NCI-H146 treated with DMSO at 0.1 percent for 48 hours (cell line): Measurements from ENCODE around the gene C1orf159.

Experiments
- DNase-seq: peaks from one replicate; lab custom pipeline; 2025; ENCODE audit not compliant: unreplicated experiment; lab: John Stamatoyannopoulos, UW

The C1orf159 gene

GRCh38 chr1:1054971-1055370 is 60.9 kb downstream of the C1orf159 start:
- no peak for DNase-seq

- no peak for DNase-seq
Observed at GRCh38 chr1:1054099-1054700, 61.7 kb downstream of the C1orf159 start.

GRCh38 chr1:1053682-1054081 is 62.2 kb downstream of the C1orf159 start:
- DNase-seq: no peak

GRCh38 chr1:1053022-1053421 is 62.9 kb downstream of the C1orf159 start:
- no peak for DNase-seq

- no peak for DNase-seq
Observed at GRCh38 chr1:1052003-1052840, 63.7 kb downstream of the C1orf159 start.

GRCh38 chr1:1051127-1051810 is 64.6 kb downstream of the C1orf159 start:
- DNase-seq: no peak

- DNase-seq: no peak
Observed at GRCh38 chr1:1050577-1051052, 65.3 kb downstream of the C1orf159 start.

- DNase-seq: no peak
Observed at GRCh38 chr1:1049318-1050165, 66.3 kb downstream of the C1orf159 start.

GRCh38 chr1:1048765-1049164 is 67.1 kb downstream of the C1orf159 start:
- DNase-seq: peak; percentile 2

- DNase-seq: no peak
Observed at GRCh38 chr1:1047963-1048362, 67.9 kb downstream of the C1orf159 start.

- no peak for DNase-seq
Observed at GRCh38 chr1:1047407-1047806, 68.5 kb downstream of the C1orf159 start.

- DNase-seq: no peak
Observed at GRCh38 chr1:1046767-1047166, 69.1 kb downstream of the C1orf159 start.

GRCh38 chr1:1046243-1046642 is 69.6 kb downstream of the C1orf159 start:
- no peak for DNase-seq

- DNase-seq: no peak
Observed at GRCh38 chr1:1045129-1045528, 70.8 kb downstream of the C1orf159 start.

GRCh38 chr1:1044455-1045078 is 71.3 kb downstream of the C1orf159 start:
- no peak for DNase-seq

- DNase-seq: no peak
Observed at GRCh38 chr1:1043921-1044320, 72.0 kb downstream of the C1orf159 start.

GRCh38 chr1:1043411-1043810 is 72.5 kb downstream of the C1orf159 start:
- no peak for DNase-seq

- no peak for DNase-seq
Observed at GRCh38 chr1:1042835-1043234, 73.1 kb downstream of the C1orf159 start.

- no peak for DNase-seq
Observed at GRCh38 chr1:1041873-1042272, 74.0 kb downstream of the C1orf159 start.

- DNase-seq: no peak
Observed at GRCh38 chr1:1041092-1041523, 74.8 kb downstream of the C1orf159 start.
